NOMO-1 (cell line): Measurements from ENCODE around the gene ABCC11.
"Not testable (repeated sequence)": the region's sequence is repeated elsewhere in the genome, so short reads cannot be mapped to it uniquely, and the experiment has no call there.

Experiments used
- DNase-seq, 2 experiments: peaks; one replicate each; lab custom pipeline; 2025; ENCODE audit not compliant: unreplicated experiment in 2 of 2; lab: John Stamatoyannopoulos, UW

The ABCC11 gene

DNA sequence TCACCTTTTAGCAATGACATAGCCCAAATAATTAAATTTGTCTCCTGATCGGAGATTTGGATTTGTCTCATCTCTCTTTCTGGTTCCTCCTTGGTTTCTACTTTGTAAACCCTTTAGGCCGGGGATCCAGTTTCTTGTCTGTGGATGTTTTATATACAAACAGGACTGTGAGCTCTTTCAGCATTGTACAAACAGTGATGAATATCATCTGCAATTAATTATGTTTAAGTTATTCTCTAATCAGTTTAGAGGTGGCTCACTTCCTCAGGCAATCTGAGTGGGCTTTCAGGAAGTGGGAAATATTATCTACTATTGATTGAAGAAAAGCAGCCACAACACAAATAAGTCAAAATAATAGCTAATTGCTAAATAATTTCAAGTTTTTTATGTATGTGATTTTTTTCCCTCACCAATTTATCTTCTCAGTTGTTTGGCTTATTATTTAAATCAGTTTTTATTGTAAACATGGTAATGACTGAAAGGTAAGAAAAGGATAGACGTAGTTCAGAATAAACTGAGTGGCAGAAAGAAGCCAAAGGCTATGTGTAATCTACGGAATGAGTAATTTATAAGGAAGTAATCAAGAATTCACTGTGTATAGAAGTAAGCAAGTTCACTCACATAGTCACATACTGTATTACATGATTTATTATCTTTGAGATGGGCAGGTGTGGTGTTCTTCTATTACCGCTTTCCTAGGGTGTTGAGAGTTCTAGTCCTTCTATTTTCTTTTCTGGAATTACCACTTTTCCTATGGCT is 3.4 kb upstream of the ABCC11 start:
- DNase-seq = no peak

DNA sequence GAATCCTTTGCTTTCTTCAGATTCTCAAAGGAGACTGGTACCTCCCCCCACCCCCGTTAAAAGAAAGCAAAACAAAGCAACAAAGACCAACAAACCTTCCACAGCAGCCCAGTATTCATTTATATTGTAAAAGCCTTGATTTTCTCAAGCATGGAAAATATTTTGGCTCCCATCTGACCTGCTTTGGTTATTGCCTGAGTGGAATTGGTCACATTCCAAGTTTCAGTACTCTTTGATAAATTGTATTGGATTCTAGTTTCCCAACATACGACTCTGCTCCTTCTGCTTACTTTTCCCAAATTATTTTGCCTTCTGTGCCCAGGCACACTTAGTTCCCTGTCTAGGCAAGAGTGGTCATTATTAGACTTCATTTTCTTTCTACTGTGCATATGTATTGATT is 1.3 kb downstream of the ABCC11 start:
- DNase-seq = no peak

DNA sequence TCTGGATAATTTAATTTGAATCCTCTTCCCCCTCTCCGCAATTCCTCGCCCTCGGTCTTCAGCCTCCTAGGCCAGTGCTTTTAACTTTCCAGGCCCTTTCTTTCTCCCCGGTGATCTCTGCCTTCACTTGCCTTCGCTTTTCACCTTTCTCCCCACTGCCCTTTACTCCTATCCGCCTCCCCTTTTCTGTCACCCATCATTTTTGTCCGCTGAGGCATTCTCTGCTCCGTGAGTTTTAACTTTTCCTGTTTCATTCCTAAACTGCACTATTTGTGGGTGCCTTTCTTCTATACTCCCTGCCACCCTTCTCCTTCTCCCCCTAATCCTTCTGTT is 2.5 kb downstream of the ABCC11 start:
- DNase-seq = no peak

DNA sequence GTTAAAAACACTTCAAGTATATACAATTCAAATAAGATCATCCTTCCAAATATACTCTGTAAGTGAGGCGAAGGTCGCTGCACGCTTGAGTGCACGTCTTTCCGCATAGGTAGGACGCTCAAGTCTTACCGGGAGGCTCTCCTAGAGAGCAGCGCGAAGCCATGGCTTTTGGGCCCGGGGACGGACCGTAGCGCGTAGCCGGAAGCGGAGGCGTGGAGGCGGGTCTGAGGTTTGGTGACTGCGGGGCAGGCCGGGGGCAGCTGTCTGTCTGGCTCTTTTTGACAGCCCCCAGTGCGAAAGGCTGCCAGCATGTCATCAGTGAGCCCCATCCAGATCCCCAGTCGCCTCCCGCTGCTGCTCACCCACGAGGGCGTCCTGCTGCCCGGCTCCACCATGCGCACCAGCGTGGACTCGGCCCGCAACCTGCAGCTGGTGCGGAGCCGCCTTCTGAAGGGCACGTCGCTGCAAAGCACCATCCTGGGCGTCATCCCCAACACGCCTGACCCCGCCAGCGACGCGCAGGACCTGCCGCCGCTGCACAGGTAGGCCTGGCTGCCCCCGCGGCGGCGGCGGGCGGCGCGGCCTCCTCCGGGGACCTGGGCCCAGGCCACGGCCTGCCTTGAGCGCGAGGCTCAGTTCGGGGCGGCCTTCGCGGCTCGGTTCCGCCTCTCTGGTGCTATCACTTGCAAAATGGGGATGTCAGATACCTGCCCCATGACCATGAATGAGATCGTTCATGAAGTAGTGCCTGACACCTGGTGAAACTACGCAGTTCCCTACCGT is 3.1 kb downstream of the ABCC11 start, which contains the start of gene LONP2:
TSS of gene LONP2 (plus strand) at position 221 of the 783 bp plus-strand sequence. CDS start at position 310, 89 bp downstream.
- peak; percentile 86 for DNase-seq

DNA sequence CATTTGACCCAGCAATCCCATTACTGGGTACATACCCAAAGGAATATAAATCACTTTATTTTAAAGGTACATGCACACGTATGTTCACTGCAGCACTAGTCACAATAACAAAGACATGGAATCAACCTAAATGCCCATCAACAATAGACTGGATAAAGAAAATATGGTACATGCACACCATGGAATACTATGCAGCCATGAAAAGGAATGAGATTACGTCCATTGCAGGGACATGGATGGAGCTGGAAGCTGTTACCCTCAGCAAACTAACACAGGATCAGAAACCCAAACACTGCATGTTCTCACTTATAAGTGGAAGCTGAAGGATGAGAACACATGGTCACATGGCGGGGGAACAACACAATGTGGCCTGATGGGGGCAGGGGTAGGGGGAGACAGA is 7.2 kb downstream of the ABCC11 start:
- not testable (repeated sequence) for DNase-seq

DNA sequence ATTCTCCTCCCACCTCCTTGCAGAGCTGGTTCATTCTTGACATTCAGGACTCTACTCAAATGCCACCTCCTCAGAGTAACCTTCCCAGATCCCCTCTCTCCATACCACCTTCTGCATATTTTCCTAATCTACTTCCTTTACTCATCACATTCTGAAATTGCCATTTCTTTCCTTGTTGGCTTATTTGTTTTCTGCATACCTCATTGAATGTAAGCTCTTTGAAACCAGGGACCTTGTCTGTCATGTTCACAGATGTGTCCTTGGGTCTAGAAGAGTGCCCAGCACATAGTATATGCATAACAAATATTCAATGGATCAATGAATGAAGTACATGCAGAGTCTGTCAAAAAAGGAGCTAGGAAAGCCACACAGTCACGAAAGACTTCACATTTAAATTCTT is 11.1 kb downstream of the ABCC11 start:
- no peak for DNase-seq

DNA sequence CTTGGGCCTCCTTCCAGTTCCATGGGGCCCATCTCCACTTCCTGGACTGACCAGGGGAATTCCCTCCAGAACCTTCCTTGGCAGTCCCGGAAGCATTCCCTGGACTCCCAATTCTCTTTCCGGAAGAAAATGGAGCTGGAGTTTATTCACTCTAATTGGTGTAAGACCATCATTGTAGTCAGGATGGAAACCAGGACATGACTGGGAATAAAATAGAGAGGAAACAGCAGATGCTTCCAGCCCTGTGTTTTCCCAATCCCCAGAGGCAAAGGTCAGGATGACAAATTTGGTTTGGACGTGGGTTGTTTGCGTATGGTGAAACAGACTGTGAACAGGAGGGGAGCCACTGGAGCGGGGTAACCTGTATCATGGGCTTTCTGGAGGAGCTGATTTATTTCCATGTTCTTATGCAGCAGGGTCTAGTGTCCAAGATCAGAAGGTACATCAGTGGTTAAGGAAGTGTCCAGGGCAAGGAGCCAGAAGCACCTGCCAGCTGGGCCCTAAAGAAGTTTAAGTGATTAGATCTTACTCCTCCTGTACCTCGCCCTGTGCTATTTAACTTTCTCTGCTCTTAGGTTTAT is 11.7 kb downstream of the ABCC11 start:
- DNase-seq = no peak

DNA sequence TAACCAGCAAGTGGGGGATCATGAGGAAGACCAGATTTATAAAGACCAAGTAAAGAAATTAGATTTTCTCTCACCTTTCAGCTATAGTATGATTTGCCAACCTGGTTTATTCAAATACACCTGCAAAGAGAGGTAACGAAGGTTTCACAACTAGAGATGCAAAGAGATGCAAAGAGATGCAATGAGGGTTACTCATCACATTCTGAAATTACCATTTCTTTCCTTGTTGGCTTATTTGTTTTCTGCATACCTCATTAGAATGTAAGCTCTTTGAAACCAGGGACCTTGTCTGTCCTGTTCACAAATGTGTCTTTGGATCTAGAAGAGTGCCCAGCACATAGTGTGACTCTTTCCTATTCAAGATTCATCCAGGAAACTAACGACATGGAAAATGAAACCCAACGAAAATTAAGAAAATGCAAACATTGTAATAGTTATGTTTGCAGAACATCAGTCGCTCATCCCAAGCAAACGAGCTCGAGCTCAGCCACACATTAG is 12.2 kb downstream of the ABCC11 start:
- no peak for DNase-seq

DNA sequence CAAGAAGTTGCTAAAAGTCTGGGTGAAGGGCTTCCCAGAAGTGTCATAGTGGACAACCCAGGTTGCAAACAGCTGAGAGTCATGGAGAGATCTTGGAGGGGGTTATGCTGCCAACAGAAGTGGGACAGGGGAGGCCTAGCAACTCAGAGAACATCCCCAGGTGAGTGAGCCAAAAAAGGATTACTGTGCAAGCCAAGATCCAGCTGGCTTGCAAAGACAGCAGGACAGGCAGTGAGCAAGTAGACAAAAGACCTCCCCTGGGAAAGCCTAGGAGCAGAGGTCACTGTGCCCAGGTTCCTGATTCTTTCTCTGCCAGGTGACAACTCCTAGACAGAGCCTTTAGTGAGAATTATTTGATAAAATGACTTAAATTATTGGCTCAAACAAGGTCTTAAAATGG is 12.7 kb downstream of the ABCC11 start:
- DNase-seq = no peak

DNA sequence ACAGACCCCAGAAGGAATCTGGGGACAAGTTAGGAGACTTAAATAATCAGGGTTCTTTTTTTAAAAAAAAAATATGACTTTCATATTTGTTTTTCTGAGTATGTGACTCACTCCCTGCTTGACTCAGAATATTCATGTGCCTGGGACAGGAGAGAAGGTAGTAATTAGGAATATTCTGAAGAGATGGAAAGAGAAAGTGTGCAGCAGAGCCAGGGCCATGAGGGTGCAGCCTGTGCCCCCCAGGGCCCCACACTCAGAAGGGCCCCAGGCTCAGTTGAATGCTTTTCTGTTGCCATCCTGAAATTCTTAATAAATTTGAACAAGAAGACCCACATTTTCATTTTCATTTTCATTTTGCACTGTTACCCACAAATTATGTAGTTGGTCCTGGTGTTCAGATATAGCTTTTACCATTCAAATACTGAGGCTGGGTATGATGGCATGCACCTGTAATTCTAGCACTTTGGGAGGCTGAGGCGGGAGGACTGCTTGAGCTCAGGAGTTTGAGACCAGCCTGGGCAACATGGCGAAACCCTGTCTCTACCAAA is 14.8 kb downstream of the ABCC11 start:
- no peak for DNase-seq

DNA sequence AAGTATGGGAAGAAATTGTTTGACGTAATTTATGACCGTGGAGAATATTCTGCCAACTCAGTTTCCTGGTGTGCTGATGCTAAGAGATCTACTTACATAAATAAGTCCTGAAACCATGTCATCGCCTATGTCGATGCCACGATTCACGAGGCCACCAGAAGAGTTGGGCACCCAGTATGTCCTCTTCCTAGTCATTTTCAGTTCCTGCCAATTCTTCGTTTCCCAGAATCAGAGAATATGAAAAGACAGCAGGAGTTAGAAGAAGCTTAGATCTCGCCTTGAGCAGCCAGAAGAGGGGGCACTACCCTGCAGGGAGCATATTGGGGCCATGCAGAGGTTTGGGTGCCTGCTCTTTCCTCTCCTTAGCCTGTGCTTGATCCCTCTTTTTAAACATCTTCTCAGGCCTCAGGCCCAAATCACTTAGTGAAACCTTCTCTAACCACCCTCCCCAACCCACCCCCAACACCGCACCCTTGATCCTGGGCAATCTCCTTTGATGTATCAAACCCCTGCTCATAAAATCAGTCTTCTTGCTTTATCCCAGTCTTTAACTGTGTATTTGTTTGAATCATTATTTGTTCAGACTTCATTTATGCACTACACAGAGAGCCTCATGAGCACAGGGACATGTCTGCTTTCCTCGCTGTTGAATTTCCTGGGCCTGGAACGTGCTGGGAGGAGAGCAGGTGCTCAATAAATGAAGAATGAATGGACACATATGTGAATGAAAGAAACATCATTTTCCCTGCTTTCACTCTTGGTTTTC is 15.4 kb downstream of the ABCC11 start:
- peak; percentile 16 to 23 for DNase-seq

DNA sequence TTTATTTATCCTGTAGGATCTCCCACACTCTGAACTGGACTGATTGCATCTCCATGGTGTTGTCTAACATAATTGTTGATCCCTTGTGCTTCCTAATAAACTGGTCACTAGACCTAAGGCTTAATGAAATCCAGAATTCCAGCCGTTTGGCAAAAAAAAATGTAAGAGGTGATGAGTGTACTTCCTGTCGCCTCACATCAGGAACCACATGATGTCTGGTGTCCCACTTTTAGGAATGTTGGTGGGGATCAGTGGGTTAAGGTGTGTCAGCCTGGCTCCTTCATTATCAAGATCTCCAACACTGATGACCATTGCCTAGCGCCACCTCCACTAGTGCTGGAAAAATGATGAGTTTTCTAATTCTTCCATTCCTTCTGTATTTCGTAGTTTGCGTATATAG is 21.9 kb downstream of the ABCC11 start:
- no peak for DNase-seq

DNA sequence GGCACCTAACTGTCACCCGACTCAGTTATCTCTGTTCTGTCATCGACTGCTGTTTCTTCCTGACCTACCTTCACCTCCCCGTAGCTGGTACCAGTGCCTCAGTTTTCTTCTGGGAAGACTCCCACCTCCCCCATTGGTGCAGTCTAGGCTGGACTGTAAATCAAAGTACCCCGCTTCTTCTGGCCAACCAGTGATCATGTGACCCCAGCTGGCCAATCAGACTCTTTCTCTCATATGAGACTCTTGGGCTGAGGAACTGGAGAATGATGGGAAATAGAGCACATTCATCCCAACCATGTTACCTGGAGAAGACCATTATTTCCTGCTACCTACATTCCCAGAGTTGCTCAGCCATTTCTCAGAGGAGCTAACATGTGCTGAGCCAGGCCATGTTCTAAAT is 23.8 kb downstream of the ABCC11 start:
- DNase-seq = no peak

DNA sequence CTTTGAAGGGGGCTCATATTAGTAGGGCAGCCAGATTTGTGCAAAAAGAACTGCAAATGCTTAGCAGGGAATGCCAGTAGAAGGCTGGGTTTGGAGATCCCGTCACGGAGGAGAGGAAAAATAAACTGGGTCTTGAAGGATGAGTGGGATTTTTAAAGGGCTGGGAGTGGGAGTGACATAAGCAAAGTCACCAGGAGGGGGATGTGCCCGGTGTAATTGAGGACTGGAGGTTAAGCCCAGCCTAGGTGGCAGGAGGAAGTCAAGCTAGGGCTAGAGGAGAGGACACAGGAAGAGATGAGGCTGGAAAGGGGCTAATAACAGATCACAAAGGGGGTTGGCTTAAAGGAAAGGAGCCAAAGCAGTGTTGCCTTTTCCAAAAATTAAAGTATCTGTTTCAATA is 26.4 kb downstream of the ABCC11 start:
- no peak for DNase-seq

DNA sequence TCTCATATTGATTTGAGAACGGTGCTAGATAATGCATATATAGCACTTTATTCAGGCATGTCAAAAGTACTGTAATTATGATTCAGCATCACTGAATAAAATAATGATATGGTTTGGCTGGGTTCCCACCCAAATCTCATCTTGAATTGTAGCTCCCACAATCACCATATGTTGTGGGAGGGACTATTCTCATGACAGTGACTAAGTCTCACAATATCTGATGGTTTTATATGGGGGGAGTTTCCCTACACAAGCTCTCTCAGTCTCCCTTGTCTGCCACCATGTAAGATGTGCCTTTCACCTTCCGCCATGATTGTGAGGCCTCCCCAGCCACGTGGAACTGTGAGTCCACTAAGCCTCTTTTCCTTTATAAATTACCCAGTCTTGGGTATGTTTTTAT is 28.9 kb downstream of the ABCC11 start:
- no peak for DNase-seq

DNA sequence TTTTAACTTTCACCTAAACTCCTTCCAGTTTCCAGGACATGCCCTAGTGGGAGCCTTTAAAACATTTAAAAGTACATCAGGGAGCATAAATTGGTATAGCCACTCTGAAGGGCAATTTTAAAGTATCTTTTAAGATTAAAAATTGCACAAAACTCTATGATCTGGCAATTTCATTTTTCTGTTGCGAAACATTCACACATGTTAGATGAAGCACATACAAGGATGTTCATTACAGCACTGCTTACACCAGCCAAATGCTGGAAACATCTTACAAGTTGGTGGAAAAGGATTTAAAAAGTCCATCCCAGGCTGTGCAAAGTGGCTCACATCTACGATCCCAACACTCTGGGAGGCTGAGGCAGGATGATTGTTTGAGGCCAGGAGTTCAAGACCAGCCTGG is 29.6 kb downstream of the ABCC11 start:
- no peak for DNase-seq

DNA sequence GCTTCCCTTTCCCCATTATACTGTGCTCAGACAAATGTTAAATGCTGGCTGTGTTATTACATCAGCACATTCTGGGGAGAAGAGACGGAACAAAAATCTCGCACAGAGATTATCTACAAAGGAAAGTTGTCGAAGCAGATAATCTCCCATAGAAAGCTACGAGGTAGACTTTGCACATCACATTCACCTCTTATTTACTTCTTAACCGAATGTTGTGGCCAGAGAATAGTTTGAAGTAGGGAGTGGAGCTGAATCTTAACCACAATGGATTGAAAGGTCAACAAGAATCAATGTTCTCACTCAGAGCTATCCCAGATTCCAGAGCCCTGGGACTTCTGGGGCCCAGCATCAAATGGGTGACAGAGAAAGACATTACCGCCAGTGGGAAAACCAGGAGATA is 31.6 kb downstream of the ABCC11 start:
- DNase-seq = no peak

DNA sequence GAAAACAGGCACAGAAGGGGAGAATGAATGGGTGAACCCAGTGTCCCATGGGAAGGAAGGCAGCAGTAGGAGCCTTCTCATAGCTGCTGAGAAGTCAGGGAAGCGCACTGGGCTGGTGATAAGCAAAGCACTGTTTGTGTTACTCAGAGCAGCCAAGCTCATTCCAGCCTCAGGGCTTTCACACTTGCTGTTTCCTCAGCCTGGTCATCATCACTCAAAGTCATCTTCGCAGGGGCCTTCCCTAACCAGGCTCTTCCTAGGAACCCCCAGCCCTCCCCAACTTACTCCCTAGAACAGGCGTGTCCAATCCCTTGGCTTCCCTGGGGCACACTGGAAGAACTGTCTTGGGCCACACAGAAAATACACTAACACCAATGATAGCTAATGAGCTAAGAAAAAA is 35.3 kb downstream of the ABCC11 start:
- DNase-seq = no peak

DNA sequence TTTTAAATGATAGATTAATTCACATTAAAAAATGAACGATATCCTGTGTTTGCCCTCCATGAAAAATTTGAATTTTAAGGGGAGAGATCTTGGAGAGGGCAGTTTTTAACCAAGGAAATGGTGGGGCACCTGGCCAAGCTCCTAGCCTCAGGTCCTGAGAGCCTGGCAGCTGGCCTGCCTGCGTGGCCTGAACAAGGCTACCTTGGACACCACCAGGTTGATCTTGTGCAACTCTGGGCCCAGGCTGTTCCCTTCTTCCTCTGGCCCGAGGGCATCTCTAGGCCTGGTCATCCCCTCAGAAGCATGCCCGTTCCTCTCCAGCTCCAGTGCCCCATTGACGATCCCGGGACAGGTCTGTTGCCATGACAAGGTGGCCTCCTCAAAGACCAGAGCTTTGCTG is 36.6 kb downstream of the ABCC11 start:
- DNase-seq = no peak

DNA sequence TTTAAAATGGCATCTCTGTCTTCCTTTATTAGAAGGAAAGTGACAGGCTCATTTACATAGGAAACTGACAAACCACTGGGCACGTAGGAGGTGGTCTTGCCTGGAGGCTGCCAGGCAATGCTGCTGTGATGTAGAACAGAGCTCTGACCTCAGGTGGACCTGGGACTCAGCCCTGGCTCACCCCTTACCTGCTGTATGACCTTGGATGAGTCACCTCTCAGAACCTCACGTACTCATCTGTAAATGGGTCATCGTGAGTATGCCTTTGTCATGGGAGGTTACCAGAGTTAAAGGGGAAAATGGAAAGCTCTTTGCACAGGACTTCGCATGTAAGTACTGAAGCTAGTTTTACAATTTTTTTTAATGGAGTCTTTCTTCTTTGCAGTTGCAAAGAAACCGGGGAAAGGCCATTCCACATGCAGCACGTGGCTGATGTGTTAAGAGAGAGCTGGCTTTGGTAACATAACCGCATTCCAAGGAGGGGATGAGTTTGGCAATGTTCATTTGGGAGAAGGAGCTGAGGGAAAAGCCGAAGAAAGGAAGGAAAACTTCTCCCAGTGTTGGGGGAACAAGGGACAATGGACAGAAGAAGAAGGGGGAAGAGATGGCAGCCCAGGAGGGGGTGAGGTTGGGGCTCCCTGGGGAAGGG is 40.6 kb downstream of the ABCC11 start:
- no peak for DNase-seq
